ENCODE data around the gene ERC1.

DNA sequence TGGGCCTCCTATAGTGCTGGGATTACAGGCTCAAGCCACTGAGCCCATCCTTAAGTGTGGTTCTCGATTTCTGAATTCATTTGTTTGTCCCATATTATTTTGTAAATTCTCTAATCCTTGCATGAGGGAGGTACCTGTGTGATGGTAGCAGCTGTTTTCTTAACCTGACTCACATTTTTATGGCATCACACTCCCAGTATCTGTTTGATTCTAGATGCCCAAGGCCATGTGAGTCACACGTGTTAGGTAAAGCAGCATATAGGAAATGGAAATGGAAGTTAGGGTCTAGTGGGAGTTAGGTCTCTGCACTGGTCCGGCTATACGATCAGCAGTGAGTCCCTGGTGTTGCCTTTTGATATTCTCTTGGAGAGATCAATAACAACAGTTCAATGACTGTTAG is 198.1 kb downstream of the ERC1 start:
- TF ChIP-seq PHB2 (IDR thresholded peaks at IDR 0.05; ENCODE audit: low read depth) (no peak), TCF3 (CRISPR knock-in tag; IDR thresholded peaks at IDR 0.05) (no peak), HNRNPH1 (optimal IDR thresholded peaks at IDR 0.05; ENCODE audit: low read depth, low read length) (no peak), CHD4 (IDR thresholded peaks at IDR 0.05; ENCODE audit: insufficient read depth, insufficient replicate concordance, low read depth, low read length, poor library complexity, severe bottlenecking) (no peak)
- TF ChIP-seq, protein P1, sequence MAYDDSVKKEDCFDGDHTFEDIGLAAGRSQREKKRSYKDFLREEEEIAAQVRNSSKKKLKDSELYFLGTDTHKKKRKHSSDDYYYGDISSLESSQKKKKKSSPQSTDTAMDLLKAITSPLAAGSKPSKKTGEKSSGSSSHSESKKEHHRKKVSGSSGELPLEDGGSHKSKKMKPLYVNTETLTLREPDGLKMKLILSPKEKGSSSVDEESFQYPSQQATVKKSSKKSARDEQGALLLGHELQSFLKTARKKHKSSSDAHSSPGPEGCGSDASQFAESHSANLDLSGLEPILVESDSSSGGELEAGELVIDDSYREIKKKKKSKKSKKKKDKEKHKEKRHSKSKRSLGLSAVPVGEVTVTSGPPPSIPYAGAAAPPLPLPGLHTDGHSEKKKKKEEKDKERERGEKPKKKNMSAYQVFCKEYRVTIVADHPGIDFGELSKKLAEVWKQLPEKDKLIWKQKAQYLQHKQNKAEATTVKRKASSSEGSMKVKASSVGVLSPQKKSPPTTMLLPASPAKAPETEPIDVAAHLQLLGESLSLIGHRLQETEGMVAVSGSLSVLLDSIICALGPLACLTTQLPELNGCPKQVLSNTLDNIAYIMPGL (CRISPR knock-in tag; IDR thresholded peaks at IDR 0.05), result no peak

All from K562 (cell line).